NCI-H2081 (cell line): ENCODE results near the gene NEK10.
A peak's percentile ranks its signal among the peaks of the same experiment; 100 is the strongest.
"Not testable (repeated sequence)": the region's sequence is repeated elsewhere in the genome, so short reads cannot be mapped to it uniquely, and the experiment has no call there.

ENCODE experiments used
- DNase-seq, 2 experiments: peaks; one replicate each; lab custom pipeline; 2025; lab: John Stamatoyannopoulos, UW

The NEK10 gene

DNA sequence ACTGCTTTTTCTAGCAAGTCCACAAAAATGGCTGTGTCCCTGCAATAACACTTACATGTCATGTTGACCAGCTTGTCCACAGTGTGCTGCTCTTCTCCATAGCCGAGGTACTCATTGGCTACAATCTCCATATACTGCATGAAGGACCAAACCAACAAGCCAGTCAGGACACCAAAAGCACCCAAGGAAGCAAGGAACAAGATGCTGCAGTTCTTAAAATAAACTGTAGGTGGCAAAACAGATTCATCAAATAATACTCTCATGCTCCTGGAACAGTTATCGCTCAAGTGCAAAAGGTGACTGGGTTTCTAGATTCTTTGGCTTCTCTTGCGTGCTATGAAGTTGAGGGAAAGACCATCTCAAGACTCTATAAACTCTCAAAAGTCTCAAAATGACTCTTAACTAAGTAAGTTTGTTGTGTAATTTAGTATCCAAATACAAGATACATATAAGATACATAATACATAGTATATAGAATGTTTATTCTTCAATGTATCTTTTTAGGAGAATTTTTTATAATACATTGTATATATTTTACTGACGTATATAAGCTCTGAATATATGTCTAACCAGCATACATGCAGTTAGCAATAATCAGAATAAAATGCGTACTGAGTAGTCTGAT lies 57.0 kb downstream of the NEK10 start:
- DNase-seq = peak; percentile 13 to 60

DNA sequence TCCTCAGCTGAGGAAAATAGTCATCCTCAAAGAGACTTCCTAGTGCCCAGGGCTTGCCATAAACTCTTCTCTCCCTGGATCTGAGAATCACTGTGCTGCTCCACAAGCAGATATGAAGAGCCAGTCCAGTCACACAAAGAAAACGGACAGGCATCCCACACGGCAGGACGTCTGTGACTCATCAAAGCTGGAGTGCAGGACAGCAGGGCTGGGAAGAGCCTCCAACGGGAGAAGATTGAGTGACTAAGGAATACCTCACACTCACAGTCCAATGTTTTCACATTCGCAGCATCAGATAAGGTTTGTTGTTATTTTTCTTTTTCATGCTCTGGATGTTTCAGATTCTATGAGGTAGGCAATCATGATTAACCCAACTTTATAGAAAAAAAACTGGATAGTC lies 57.8 kb downstream of the NEK10 start:
- no peak for DNase-seq

DNA sequence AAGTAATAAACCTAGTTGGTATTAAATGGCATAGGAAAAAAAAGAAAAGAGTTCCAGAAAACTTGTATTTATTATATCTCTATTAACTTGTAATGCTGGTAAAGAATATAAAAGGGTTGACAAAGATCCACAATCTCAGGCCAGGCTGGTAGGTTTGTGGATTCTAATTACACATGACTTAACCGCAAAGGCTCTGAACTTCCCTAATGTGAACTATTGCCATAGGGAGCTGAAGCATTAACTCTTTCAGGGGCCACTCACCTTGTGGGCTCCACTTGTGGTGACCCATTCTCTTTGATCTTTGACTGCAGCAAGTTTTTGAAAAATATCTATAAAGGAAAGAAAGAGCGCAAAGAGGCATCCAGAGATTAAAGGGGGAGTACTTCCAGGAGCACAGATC lies 58.5 kb downstream of the NEK10 start:
- DNase-seq = no peak

DNA sequence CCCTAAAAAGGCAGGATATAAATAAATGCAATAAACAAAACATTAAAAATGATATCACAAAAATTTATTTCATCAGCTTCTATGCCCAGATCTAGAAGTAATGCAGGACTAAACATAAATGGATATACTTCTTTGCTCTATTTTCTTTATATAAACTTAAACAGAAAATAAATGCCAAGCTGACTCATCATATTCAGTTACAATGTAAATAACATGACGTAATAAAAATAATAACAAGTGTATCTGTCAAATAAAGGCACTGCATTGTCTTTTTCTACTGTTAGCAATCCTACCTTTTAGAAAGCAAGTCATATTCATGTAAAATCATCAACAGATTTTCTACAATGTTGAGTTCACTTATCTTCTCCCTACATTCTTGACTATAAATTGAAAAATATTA lies 61.6 kb downstream of the NEK10 start:
- DNase-seq = no peak

DNA sequence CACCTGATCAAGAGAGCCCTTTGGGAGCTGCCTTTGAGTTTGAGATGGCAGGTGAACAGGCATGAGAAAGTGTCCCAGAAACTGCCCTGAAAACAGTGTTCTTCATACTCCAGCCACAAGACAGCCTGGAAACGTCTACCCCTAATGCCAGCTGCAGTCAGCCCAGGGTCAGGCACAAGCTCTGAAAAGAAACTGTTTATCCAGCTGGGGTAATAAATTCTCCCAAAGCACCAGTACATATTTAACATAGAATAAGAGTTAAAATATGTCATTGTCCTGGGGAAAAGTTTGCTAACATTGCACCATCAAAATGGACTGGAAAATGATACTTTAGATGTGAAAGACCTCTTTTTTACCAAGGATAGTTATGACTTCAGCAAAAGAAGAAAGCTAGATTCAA lies 66.3 kb downstream of the NEK10 start:
- no peak for DNase-seq

DNA sequence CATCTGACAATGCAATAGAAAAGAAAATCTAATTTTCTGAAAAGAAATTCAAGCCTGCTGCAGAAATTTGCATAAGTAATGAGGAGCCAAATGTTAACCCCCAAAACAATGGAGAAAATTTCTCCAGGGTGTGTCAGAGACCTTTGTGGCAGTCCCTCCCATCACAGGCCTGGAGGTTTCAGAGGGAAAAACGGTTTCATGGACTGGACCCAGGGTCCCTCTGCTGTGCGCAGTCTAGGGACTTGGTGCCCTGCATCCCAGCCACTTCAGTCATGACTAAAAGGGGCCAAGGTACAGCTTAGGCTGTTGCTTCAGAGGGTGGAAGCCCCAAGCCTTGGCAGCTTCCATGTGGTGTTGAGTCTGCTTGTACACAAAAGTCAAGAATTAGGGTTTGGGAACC lies 70.2 kb downstream of the NEK10 start:
- DNase-seq = not testable (repeated sequence)

DNA sequence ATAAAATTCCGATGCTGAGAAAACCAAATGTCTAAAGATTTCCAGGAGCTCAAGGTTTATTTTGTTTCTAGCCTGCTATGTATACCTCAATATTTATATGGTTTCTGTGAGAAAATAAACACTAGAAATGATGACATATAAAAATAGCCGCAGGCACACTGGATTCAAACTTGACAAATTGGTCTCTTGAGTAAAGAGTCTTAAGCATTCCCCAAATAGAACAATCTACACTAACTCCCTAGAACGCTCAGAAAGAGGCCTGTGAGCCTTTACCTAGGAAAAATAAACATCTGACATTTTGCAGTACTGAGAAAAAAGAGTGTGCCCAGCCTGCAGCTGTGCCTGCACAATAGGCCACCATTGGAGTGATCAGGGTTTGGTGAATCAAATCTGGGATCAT lies 75.2 kb downstream of the NEK10 start:
- DNase-seq = no peak

DNA sequence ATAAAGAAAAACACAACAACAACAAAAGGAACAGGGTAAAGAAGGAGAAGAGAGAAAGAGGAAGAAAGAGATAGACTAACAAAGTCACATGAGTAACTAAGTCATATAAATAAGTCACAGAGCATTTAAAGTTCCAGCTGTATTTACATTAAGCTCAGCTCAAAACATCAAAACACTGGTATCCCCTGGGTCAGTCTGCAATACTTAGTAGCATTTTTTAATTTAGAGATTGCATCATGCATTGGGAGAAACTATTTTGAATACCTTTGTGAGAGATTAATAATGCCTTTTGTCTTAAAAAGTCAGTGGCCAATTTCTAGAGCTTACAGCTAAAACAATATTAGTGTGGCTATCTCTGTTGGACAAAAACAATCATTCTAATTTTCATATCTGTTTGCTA lies 78.4 kb downstream of the NEK10 start:
- no peak for DNase-seq

DNA sequence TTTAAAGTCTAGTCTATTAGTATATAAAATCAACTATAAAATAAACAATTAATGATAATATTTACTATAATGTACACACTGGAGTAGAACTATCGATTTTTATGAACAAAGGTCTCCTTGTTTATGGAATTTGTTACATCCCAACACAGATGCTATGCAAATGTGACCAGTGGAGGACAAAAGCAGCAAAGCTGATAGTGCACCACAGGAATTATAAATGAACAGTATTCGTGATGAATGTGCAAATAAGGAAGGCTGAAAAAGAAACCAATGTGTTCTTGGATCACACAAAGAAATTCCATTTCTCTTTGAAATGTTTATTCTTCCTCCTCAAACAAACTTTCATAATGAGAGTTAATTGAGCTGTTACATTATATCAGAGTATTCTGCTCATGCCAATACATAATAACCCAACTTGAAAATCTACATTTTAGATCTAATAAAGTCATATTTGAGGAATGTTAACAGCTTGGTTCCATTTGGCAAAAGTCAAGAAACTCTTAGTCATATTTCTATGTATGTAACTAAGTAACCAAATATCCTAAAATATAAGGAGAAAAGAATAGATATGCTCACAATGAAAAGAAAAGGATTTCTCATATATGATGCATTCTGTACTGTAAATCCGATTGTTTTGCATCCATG lies 79.3 kb downstream of the NEK10 start:
- DNase-seq = no peak

DNA sequence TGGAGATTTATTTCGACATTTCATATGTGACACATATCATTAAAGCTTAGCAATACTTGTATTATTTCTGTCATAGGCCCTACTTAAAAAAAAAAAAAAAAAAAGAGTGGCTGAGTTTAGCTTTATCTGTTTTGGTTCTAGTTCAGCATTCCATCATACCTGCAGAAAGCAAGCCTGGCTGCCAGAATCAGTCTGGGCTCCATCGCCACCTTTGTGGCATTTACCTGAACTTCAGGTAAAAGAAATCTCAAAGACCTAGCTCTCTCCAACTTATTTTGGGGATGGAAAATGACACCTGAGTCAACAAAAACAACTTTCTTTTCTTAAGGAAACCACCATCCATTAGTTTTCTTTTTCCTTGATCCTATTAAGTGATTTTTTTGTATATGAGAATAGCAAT lies 82.1 kb downstream of the NEK10 start:
- DNase-seq = no peak

DNA sequence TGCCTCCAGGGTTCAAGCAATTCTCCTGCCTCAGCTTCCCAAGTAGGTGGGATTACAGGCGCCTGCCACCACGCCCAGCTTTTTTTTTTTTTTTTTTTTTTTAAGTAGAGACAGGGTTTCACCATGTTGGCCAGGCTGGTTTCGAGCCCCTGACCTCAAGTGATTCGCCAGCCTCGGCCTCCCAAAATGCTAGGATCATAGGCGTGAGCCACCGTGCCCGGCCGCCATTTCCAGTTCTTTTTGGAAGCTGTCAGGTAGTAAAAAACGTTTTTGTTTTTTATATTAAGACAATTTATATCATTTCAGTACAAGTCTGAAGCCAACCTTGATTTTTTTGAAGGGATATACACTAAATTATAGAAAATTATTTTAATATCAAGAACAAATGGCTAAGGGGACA lies 82.7 kb downstream of the NEK10 start:
- DNase-seq = not testable (repeated sequence)

DNA sequence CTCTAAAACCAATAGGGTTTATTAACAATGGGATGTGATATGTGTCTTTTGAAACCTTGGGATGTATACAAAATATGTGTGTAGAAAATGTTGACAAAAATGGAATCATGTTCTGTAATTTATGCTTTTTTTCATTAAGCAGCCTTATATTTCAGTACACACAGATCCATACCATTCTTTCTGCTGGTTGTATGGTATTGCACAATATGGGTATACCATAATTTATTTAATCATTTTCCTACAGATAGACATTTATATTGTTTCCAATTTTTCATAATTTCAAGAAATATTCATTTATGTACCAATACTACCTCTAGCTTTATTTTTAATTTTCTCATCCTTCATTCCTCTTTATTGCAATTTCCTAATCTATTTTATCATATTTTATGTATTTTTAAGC lies 83.5 kb downstream of the NEK10 start:
- DNase-seq = no peak

DNA sequence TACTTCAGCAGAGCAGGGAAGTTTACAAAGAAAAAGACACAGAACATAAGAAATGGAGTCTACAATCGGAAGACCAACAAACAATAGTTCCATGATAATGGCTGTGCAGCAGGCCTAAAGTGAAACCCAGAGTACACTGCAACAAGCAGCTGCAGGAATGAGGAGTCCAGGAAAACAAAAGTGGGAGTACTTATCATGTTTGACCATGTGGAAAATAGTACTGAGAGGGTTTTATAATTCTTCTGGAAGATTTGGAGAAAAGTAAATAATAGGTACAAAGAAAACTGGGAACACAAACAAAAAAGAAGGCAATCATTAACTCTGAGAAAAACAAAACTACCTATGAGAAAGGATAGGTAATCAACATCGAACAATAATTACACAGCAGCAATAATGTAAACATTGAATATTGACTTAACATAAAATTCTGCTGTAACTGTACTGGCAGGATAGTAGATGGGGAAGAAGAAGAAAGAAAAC lies 87.5 kb downstream of the NEK10 start:
- DNase-seq = peak in 1 of 2 experiments; percentile 37

DNA sequence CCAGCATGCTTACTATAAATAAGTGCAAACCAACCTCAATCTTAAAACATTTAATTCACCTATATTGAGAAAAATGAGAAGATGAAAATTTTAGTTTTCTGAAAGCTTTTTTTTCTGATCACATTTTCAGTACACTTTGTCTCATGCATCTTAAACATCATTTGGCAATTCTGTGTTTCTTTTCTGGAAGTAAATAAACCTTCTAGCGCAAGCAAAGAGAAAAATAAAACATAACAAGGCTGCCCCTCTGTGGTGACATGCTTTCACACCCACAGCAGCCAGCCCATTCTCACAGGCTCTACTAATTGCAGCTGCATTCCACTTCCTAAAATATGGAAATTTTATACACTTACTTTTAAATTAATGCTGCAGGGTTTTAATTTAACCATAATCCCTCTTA lies 90.1 kb downstream of the NEK10 start:
- no peak for DNase-seq

DNA sequence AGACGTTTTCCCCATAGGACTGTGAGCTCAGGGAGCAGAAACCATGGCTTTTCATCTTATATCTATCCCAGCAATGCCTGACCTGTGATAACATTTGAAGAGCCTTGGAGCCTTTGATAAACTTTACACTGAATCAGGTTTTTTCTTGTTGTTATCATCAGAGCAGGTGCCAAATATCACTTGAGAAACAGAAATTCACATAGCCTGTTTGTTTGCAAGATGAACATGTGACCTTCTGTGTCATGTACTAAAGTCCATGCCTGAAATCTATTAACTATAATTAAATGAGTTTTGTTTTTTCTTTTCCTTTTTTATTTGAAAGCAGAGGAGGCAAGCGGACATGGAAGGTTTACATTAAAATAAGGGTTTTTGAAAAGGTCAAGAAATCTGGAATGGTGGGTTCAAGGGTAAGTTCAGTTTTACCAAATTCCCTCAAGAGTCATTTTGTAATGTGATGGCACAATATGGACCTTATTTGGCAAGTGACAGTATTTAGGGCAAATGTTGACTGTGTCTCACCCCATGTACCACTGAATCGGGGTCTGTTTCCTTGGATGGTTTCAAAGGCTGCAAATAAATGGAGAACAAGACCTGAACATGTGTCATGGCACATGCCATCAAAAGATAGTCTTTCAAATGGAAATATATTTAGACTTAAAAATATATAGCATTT lies 90.7 kb downstream of the NEK10 start:
- DNase-seq = no peak

DNA sequence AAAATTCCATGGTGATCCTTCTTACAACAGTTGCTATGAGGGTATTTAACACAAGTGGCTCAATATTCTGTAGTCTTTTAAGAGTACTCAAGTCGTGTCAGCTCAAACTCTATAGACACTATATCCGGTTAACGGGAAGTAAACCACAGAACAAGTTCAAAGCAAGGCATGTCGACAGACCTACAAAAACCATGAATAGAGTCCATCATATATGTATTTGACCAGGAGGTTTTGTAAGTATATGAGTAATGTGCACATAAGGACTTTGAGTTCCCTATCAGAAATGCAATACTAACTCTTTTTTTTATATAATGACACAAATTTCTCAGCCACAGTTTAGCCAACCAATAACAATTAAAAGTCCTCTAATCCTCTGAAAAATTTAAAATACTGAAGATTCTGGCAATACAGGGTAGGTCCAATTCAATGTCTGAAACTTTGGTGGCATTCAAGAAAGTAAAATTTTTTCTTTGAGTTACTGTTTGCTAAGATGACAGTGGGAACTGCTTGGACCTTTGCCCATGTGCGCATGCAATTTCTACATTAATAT lies 93.7 kb downstream of the NEK10 start:
- no peak for DNase-seq

DNA sequence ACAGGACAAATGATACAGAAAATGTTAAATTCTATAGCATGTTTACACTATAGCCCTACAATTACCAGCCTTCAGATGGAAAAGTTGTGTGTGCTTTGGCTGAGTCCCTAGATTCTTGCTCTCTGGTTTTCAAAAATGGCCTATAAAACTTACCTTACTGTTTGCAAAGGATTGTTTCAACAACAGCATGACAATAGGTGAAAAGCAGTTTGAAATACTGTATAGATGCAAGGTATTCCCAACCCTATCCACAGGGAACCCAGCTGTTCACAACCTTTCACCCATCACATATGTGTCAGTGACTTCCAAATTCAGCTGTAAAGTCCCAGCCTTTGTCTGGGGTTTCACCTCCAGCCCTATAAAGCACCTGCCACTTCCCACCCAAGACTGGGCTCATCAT lies 97.3 kb downstream of the NEK10 start:
- peak in 1 of 2 experiments; percentile 36 for DNase-seq

DNA sequence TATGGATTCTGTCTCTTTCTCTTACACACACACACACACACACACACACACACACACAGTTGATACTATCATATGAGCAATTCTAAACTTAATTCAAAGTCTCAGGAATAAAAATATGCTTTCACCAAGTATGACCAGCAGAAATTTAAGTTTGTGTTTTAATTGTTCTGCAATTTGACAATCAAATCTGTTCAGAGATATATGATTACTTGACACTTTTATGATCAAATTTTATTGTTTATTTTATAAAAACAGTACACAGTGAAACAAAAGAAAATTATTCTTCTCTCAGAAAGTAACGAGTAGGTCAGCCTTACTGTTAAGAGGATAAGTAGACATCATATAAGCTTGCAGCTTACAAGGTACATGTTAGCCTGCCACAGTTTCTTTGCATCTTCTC lies 114.3 kb downstream of the NEK10 start:
- no peak for DNase-seq

DNA sequence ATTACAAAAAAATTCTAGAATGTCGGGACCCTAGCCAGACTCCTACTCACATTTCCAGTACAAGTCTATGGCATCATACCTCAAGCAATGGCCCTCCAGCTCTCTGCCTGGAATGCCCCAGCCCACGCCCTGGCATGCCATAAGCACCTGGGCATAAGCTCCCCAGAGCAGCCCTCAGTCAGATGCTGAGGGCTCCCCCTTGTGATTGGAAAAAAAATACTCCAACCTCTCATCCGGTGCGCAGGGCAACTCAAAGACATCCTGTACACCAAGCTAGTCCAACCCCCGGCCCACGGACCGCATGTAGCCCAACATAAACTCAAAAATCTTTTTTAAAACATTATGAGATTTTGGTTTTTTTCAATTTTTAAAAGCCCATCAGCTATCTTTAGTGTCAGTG lies 115.4 kb downstream of the NEK10 start:
- DNase-seq = peak; percentile 14 to 27

DNA sequence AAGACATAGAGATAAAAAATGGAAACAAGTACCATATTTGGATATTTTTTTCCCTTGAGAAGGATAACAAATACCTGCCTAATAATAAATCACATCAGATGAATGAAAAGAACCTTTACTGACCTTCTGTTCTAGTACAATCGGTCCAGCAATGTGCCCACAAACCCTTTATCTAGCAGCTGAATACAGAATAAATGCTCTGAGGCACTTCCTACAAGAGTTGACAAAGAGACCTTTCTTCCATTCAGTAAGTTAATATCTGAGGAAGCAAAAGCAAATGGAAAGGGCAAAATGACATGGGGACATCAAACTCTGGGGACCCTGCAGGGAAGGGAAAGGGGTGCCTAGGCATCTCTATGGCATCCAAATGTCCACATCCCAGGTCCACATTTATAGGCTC lies 115.8 kb downstream of the NEK10 start:
- no peak for DNase-seq

DNA sequence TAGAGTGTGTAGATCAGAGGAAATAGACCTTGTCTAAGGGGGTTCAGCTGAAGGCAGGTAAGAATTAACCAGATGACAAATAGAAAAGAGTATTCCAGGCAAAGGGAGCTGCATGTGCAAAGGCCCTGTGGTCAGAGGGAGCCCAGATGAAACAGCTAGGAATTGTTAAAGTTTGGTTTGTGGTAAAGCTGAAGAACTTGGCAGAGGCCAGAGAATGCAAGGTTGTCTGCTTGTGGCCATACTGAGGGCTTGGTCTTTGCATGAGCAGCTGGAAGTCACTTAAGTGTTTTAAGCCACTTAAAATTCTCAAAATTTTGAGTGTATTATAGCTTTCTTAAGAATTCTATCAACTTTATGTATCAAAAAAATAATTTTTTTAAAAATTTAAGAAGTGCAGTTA lies 116.5 kb downstream of the NEK10 start:
- DNase-seq = no peak

DNA sequence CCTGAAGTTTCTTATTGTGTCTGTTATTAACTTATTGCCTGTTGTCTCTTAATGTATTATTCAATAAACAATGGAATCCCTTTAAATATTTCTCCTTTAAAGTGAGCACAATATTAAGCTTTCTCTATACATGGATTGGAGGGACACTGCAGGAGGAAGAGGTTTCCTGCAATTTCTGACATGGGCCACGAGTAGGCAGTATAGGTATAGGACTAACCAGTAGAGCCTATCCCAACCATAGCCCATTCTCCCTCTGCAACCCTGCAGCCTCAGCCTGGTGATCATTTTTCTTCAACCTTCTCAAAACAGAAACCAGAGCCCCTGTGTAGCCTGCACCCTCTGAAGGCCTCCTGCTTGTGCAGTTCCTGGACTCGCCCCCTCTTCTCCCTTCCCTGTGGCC lies 124.8 kb downstream of the NEK10 start:
- DNase-seq = no peak

DNA sequence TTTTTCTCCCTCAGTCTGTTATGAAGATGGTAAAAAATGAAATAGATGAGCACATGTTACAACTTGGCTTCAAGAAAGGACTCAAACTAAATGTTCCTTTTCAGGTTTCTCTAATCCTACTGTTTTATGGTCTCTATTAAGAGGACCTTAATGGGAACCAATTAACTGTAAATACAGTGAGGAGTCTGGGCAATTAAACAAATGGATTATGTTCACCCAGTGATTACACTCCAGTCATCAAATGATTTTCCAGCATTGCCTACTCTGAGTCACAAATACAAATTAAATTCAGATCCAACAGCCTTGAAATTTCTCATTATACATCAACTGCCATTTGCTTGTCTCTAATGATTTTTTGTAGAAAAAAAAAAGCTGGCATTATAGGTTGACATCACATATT lies 129.2 kb downstream of the NEK10 start:
- peak; percentile 0 to 36 for DNase-seq
